HFFc6 (cell line): ENCODE data around the gene IL24. TPM values are rescaled to one million over a fixed set of nuclear protein-coding genes. Genes with fewer than 3 reads are reported as not detected.
"Not testable (repeated sequence)": the region's sequence is repeated elsewhere in the genome, so short reads cannot be mapped to it uniquely, and the experiment has no call there.

Experiments used
- DNase-seq: peaks from one replicate; pipeline ENCODE4 v3.0.0-alpha.2; 2018
- H3K27ac Mint-ChIP-seq: 2 replicates; pipeline ENCODE4 v1.8.0; 2020; ENCODE audit warnings: mild to moderate bottlenecking, mixed read lengths
- H3K27me3 Mint-ChIP-seq: 2 replicates; pipeline ENCODE4 v1.8.0; 2021; ENCODE audit warnings: mild to moderate bottlenecking, moderate library complexity, mixed read lengths; ENCODE audit not compliant: insufficient read depth
- H3K36me3 Mint-ChIP-seq: 2 replicates; pipeline ENCODE4 v1.8.0; 2021; ENCODE audit warnings: low read depth, mixed read lengths
- H3K4me1 Mint-ChIP-seq: 2 replicates; pipeline ENCODE4 v1.8.0; 2020; ENCODE audit warnings: low read depth, mixed read lengths
- H3K4me3 Mint-ChIP-seq: 2 replicates; pipeline ENCODE4 v1.8.0; 2020; ENCODE audit warnings: mild to moderate bottlenecking, moderate library complexity, mixed read lengths
- H3K9me3 Mint-ChIP-seq: 2 replicates; pipeline ENCODE4 v1.8.0; 2020; ENCODE audit warnings: mild to moderate bottlenecking, mixed read lengths
- CTCF ChIP-seq: fragments of 200-600 bp; sonication (generic); IDR thresholded peaks from 2 replicates; pipeline ENCODE4 v1.5.0; 2021; ENCODE audit warnings: antibody characterized with exemption, mild to moderate bottlenecking
- long read RNA-seq: library from polyadenylated mRNA; unstranded; transcript quantifications from one replicate; pipeline ENCODE4 v2.0.0, GENCODE V29; 2019
- total RNA-seq, 6 experiments: library from RNA; stranded (reverse); fragmentation: NEBNext Ultra II Directional; extraction: Animal tissue kit (Norgen Biotek cat#: 25700); gene quantifications; 2 replicates in 1 of 6; 3 replicates in 5 of 6; pipeline ENCODE4 v1.2.3, GENCODE V29; 2021

The IL24 gene
- under 1 TPM in 1 of 6 experiments, not detected in 5; 0.24 TPM for total RNA-seq
- long read RNA-seq = 0 reads

GRCh38 chr1:206897175-206897574 lies at the start of gene IL24:
Gene IL24 (plus strand): TSS chr1:206897443. CDS start chr1:206897833, 390 bp downstream.
- Mint-ChIP-seq H3K4me3 (peak within 1 kb of the TSS; percentile 60), H3K36me3 (no peaks in the 10 kb centered on the region), H3K27me3 (no peaks in the 10 kb centered on the region), H3K4me1 (peaks cover 73% of the 10 kb centered on the region), H3K9me3 (no peaks in the 10 kb centered on the region), H3K27ac (peak within 1 kb of the TSS; percentile 81)
- TF ChIP-seq CTCF = no peak
- no peak for DNase-seq

GRCh38 chr1:206847946-206848345 lies 49.3 kb upstream of the IL24 start:
- no peak for DNase-seq
- TF ChIP-seq CTCF = no peak
- peaks cover 2% of the 10 kb centered on the region; the same call in 1 of the 2 replicates for H3K27me3 Mint-ChIP-seq
- H3K27ac Mint-ChIP-seq = no peak overlapping the region
- H3K4me1 Mint-ChIP-seq = peaks cover 7% of the 10 kb centered on the region
- H3K36me3 Mint-ChIP-seq = peaks cover 11% of the 10 kb centered on the region; the same call in 1 of the 2 replicates
- H3K9me3 Mint-ChIP-seq = peaks cover 12% of the 10 kb centered on the region
- no peak overlapping the region for H3K4me3 Mint-ChIP-seq

- H3K4me1 Mint-ChIP-seq = peaks cover 7% of the 10 kb centered on the region
- no peak for DNase-seq
- no peak for TF ChIP-seq CTCF
- peaks cover 11% of the 10 kb centered on the region; the same call in 1 of the 2 replicates for H3K36me3 Mint-ChIP-seq
- H3K27me3 Mint-ChIP-seq = peaks cover 4% of the 10 kb centered on the region
- no peak overlapping the region for H3K4me3 Mint-ChIP-seq
- peaks cover 14% of the 10 kb centered on the region for H3K9me3 Mint-ChIP-seq
- no peak overlapping the region for H3K27ac Mint-ChIP-seq
Measured at GRCh38 chr1:206850401-206850800, 46.8 kb upstream of the IL24 start.

GRCh38 chr1:206851341-206852010 lies 45.8 kb upstream of the IL24 start:
- Mint-ChIP-seq H3K27me3 (peaks cover 5% of the 10 kb centered on the region), H3K9me3 (peaks cover 14% of the 10 kb centered on the region), H3K4me1 (peaks cover 7% of the 10 kb centered on the region), H3K36me3 (peaks cover 11% of the 10 kb centered on the region; the same call in 1 of the 2 replicates), H3K27ac (no peak overlapping the region), H3K4me3 (no peak overlapping the region)
- peak; percentile 45 for DNase-seq
- TF ChIP-seq CTCF = no peak

- DNase-seq, H3K27me3 Mint-ChIP-seq, H3K4me1 Mint-ChIP-seq, H3K4me3 Mint-ChIP-seq, H3K27ac Mint-ChIP-seq: not testable (repeated sequence)
- Mint-ChIP-seq H3K9me3 (peaks cover 14% of the 10 kb centered on the region), H3K36me3 (peaks cover 11% of the 10 kb centered on the region; the same call in 1 of the 2 replicates)
Measured at GRCh38 chr1:206852662-206853061, 44.6 kb upstream of the IL24 start.

GRCh38 chr1:206853696-206854095 lies 43.5 kb upstream of the IL24 start:
- not testable (repeated sequence) for H3K27me3 Mint-ChIP-seq, H3K4me3 Mint-ChIP-seq, H3K27ac Mint-ChIP-seq, H3K4me1 Mint-ChIP-seq, DNase-seq
- H3K9me3 Mint-ChIP-seq = peaks cover 14% of the 10 kb centered on the region
- peaks cover 11% of the 10 kb centered on the region; the same call in 1 of the 2 replicates for H3K36me3 Mint-ChIP-seq
